ENCODE measurements around the gene ENPEP.

ENPEP gene

DNA sequence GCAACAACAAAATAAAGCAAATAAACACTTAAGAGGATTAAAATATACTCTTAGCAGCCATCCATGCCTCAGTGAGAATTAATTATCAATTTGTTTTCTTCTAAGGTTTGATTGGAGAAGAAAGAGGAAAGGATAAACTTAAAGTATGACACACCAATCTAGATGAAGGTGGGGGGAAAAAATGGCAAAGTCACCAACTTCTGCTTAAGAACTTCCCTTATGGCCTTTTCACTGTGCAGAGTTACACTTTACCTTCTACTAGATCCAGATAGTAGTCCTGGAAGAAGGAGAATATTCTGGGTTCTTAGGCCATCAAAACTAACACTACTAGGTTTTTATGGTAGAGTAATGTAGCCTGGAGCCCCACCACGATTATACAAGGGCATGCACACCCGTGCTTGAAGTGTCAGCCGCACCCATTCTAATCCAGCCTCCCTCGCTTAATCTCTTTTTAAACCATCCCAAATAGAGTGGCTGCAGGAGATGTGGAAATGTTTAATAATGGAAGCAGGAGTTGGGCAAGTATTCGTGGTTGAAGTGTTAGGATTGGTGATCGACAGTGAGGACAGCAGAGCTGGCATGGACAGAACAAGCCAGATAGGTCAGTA, 14.1 kb downstream of the ENPEP start:
- Histone ChIP-seq H3K27ac (ENCODE audit: poor library complexity, severe bottlenecking) (no peak overlapping the region), H3K4me3 (ENCODE audit: severe bottlenecking) (no peak overlapping the region), H3K9me3 (ENCODE audit: severe bottlenecking) (no peaks in the 10 kb centered on the region), H3K27me3 (ENCODE audit: insufficient read depth, poor library complexity, severe bottlenecking) (no peaks in the 10 kb centered on the region), H3K4me1 (ENCODE audit: insufficient read depth, poor library complexity, severe bottlenecking) (no peaks in the 10 kb centered on the region), H3K36me3 (ENCODE audit: low read depth) (no peaks in the 10 kb centered on the region)
- ATAC-seq (ENCODE audit: low read depth) (no peak), DNase-seq (ENCODE audit: low spot score) (no peak)
- TF ChIP-seq, protein P1, sequence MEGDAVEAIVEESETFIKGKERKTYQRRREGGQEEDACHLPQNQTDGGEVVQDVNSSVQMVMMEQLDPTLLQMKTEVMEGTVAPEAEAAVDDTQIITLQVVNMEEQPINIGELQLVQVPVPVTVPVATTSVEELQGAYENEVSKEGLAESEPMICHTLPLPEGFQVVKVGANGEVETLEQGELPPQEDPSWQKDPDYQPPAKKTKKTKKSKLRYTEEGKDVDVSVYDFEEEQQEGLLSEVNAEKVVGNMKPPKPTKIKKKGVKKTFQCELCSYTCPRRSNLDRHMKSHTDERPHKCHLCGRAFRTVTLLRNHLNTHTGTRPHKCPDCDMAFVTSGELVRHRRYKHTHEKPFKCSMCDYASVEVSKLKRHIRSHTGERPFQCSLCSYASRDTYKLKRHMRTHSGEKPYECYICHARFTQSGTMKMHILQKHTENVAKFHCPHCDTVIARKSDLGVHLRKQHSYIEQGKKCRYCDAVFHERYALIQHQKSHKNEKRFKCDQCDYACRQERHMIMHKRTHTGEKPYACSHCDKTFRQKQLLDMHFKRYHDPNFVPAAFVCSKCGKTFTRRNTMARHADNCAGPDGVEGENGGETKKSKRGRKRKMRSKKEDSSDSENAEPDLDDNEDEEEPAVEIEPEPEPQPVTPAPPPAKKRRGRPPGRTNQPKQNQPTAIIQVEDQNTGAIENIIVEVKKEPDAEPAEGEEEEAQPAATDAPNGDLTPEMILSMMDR (IDR thresholded peaks at IDR 0.05; ENCODE audit: poor library complexity, severe bottlenecking): no peak

DNA sequence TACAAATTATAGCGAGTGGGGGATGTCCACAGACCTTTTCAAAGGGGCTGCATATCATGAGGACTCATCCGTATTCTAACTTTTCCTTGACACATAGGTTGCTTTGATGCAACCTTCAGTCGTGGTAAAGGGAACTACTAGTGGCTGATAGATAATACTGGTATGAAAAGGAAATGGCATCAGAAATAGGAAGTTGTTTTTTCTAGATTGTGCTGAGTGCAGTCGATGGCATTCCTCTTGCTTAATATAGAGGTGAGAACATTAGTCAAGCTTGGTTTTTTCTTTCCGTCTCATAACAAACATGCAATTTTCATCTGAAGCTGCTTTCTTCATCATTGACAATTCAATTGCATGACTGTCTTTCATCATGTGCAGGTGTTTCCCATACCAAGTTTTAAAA, 16.6 kb downstream of the ENPEP start:
- ATAC-seq (ENCODE audit: low read depth): no peak
- Histone ChIP-seq H3K27ac (ENCODE audit: poor library complexity, severe bottlenecking) (no peak overlapping the region), H3K27me3 (ENCODE audit: insufficient read depth, poor library complexity, severe bottlenecking) (no peaks in the 10 kb centered on the region), H3K9me3 (ENCODE audit: severe bottlenecking) (no peaks in the 10 kb centered on the region), H3K4me1 (ENCODE audit: insufficient read depth, poor library complexity, severe bottlenecking) (no peaks in the 10 kb centered on the region), H3K4me3 (ENCODE audit: severe bottlenecking) (no peak overlapping the region), H3K36me3 (ENCODE audit: low read depth) (no peaks in the 10 kb centered on the region)
- TF ChIP-seq, protein P1 (IDR thresholded peaks at IDR 0.05; ENCODE audit: poor library complexity, severe bottlenecking): no peak
- no peak for DNase-seq (ENCODE audit: low spot score)

DNA sequence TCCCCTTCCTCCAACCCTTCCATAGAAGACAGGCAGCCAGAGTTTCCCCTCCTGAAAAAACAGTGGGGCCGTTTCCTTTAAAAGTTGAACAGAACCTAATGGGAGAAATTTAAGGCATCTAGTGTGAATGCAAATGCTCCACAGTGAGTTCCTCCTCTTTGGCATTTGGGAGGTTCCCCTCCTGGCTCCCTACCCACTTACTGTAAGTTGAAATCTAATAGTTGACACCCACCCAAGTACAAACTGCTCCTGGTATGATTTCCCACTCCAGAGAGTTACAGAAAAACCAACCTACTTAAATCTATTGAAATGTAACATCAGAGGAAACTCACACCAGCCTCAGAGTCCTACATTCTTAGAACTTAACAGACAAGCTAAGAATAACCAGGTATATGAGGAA, 17.6 kb downstream of the ENPEP start:
- no peak overlapping the region for H3K4me3 ChIP-seq (ENCODE audit: severe bottlenecking)
- H3K4me1 ChIP-seq (ENCODE audit: insufficient read depth, poor library complexity, severe bottlenecking): no peaks in the 10 kb centered on the region
- TF ChIP-seq, protein P1 (IDR thresholded peaks at IDR 0.05; ENCODE audit: poor library complexity, severe bottlenecking): no peak
- H3K27ac ChIP-seq (ENCODE audit: poor library complexity, severe bottlenecking): no peak overlapping the region
- ATAC-seq (ENCODE audit: low read depth) (no peak), DNase-seq (ENCODE audit: low spot score) (no peak)
- no peaks in the 10 kb centered on the region for H3K9me3 ChIP-seq (ENCODE audit: severe bottlenecking)
- no peaks in the 10 kb centered on the region for H3K36me3 ChIP-seq (ENCODE audit: low read depth)
- H3K27me3 ChIP-seq (ENCODE audit: insufficient read depth, poor library complexity, severe bottlenecking): no peaks in the 10 kb centered on the region

DNA sequence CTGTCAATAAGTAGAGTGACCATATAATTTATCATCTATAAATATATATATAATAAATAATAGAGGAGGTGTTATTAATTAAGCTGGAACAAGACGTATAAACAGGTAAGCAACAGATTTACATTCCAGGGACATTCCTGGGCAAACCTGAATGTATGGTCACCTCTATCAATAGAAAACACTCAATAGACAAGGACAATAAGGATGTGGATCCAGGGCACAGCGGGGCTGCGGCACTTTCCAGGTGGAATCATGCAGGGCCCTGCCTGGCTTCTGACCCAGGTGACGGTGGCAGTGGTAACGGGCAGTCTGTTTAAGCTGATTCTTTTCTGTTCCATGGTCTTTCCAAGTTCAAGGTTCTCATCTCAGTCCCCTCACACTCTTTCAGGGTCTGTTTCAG, 22.5 kb downstream of the ENPEP start:
- H3K27me3 ChIP-seq (ENCODE audit: insufficient read depth, poor library complexity, severe bottlenecking): no peaks in the 10 kb centered on the region
- no peak overlapping the region for H3K4me3 ChIP-seq (ENCODE audit: severe bottlenecking)
- ATAC-seq (ENCODE audit: low read depth): no peak
- H3K36me3 ChIP-seq (ENCODE audit: low read depth): no peaks in the 10 kb centered on the region
- no peak for DNase-seq (ENCODE audit: low spot score)
- no peaks in the 10 kb centered on the region for H3K4me1 ChIP-seq (ENCODE audit: insufficient read depth, poor library complexity, severe bottlenecking)
- H3K27ac ChIP-seq (ENCODE audit: poor library complexity, severe bottlenecking): no peak overlapping the region
- H3K9me3 ChIP-seq (ENCODE audit: severe bottlenecking): no peaks in the 10 kb centered on the region
- TF ChIP-seq, protein P1 (IDR thresholded peaks at IDR 0.05; ENCODE audit: poor library complexity, severe bottlenecking): no peak

DNA sequence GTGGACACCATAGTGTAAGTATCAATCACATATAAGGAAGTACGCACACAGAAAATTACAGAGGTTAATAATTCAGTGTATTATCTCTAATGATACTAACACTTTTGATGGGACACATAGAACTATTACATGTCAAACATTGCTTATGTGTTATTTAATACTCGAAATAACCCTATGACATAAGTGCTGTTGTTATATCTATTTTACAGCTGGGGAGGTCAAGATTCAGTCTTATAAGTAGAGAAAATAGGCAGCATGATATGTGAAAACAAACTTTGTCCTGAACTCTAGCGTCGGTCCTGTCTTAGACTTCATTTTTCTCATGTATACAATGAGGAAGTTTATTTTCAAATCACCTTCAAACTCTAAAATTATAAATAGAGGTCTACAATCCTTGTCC, 23.2 kb downstream of the ENPEP start:
- H3K27me3 ChIP-seq (ENCODE audit: insufficient read depth, poor library complexity, severe bottlenecking): no peaks in the 10 kb centered on the region
- H3K27ac ChIP-seq (ENCODE audit: poor library complexity, severe bottlenecking): no peak overlapping the region
- no peaks in the 10 kb centered on the region for H3K9me3 ChIP-seq (ENCODE audit: severe bottlenecking)
- no peaks in the 10 kb centered on the region for H3K36me3 ChIP-seq (ENCODE audit: low read depth)
- no peak overlapping the region for H3K4me3 ChIP-seq (ENCODE audit: severe bottlenecking)
- no peaks in the 10 kb centered on the region for H3K4me1 ChIP-seq (ENCODE audit: insufficient read depth, poor library complexity, severe bottlenecking)
- no peak for DNase-seq (ENCODE audit: low spot score)
- no peak for ATAC-seq (ENCODE audit: low read depth)
- TF ChIP-seq, protein P1 (IDR thresholded peaks at IDR 0.05; ENCODE audit: poor library complexity, severe bottlenecking): no peak

Measured in RWPE2 (cell line).